Panc1 (cell line): ENCODE measurements around the gene C1orf141.

Source experiments
- CTCF ChIP-seq: fragments of 450-650 bp; IDR thresholded peaks from 2 replicates; pipeline ENCODE4 v1.5.1; 2017; ENCODE audit warnings: mild to moderate bottlenecking
- REST ChIP-seq, 2 experiments: IDR thresholded peaks; 2 replicates each; pipeline ENCODE4 v1.6.1; 2011 to 2012; ENCODE audit warnings: low read depth in 2 of 2, control low read depth in 1 of 2, low read length in 1 of 2, mild to moderate bottlenecking in 1 of 2, moderate library complexity in 1 of 2; ENCODE audit not compliant: insufficient read depth in 1 of 2
- SIN3A ChIP-seq: IDR thresholded peaks from 2 replicates; pipeline ENCODE4 v1.6.1; 2012; ENCODE audit warnings: low read depth, mild to moderate bottlenecking, low read length, moderate library complexity, borderline replicate concordance; ENCODE audit not compliant: insufficient read depth

- TF ChIP-seq CTCF (no peak), REST (IDR thresholded peaks at IDR 0.05; ENCODE audit: insufficient read depth in 1 of 2, low read depth in 2 of 2, low read length in 1 of 2) (no peak), SIN3A (no peak)
Measured at GRCh38 chr1:67103548-67103947, 31.2 kb downstream of the C1orf141 start.
